ENCODE measurements around the gene IL4I1.

IL4I1 gene

DNA sequence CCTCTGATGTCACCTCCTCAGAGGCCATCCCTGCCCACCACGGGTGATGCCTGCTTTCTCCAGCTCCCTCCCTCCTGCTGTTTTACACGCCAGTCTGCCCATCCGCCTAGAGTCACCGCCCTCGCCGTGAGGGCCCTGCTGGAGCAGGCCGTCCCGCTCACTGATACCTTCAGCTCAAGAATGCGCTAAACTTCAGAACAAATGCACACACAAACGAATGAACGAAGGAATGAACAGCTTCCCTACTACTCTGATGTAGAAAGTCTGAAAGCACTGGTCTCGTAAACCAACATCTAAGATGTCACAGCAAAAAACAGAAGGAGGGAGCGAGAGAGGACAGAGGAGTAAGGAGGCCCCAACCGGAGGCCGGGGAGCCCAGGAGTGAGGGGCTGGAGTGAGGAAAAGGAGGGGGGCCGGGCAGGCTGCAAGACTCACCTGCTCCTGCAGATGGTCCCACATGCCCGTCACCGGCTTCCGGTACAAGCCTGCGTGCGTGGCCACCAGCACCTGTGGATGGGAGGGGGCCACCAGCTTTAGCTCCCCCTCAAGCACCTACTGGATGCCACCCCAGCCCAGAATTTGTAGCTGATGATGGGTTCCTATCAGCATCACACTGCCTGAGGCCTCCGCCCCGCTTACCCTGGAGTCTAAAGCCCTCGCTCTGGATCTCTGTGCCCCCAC lies 33.3 kb downstream of the IL4I1 start:
- in situ Hi-C loops (cut with HindIII; ENCODE audit: low pct_ligation_motif_present, low sequenced_read_pairs) = no loop called here
- Histone ChIP-seq H3K27ac (no peak overlapping the region), H3K27me3 (replicated peaks) (no peaks in the 10 kb centered on the region), H3K4me3 (ENCODE audit: low read depth, low read length) (no peak overlapping the region), H3K36me3 (replicated peaks) (peaks cover 53% of the 10 kb centered on the region)
- TF ChIP-seq, protein P1, sequence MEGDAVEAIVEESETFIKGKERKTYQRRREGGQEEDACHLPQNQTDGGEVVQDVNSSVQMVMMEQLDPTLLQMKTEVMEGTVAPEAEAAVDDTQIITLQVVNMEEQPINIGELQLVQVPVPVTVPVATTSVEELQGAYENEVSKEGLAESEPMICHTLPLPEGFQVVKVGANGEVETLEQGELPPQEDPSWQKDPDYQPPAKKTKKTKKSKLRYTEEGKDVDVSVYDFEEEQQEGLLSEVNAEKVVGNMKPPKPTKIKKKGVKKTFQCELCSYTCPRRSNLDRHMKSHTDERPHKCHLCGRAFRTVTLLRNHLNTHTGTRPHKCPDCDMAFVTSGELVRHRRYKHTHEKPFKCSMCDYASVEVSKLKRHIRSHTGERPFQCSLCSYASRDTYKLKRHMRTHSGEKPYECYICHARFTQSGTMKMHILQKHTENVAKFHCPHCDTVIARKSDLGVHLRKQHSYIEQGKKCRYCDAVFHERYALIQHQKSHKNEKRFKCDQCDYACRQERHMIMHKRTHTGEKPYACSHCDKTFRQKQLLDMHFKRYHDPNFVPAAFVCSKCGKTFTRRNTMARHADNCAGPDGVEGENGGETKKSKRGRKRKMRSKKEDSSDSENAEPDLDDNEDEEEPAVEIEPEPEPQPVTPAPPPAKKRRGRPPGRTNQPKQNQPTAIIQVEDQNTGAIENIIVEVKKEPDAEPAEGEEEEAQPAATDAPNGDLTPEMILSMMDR (IDR thresholded peaks at IDR 0.05; ENCODE audit: low read depth, low read length, missing control alignments) = no peak
- no peak for DNase-seq

DNA sequence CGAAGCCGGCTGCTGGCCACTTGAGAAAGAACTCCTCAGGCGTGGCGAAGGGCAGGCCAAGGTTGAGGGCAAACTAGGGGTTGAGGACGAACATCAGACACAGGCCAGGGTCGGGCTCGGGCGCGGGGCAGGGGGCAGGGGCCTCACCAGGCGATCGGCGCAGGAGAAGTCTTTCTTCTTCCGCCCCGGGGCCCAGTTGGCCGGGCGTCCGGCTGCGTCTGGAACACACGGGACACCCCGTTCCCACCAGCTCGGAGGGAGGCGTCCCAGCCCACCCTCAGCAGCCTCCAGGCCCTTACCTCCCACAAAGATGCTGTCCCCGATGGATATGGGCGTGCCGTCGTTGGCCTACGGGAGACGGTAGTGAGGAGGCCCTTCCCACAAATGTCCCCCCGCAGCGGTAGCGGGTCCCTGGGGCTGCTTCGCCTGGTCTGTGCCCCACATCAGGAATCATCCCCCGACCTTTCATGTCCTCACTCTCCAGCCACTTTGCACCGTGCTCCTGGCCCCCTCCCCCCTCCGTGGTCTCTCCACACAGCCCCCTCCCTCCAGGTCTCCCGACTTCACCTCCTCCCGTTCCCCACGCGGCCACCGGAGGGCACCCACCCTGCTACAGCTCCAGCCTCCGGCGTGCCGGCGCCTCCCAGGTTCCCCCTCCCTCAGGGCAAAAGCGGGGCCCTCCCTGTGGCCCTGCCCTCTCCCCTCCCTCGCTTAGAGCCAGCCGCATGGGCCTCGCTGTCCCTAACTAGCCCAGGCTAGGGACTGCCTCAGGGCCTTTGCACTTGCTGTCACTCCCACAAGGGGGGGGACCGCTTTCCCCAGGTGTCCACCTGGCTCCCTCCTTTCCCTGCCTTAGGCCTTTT lies 34.1 kb downstream of the IL4I1 start:
- Histone ChIP-seq H3K27me3 (replicated peaks) (no peaks in the 10 kb centered on the region), H3K27ac (no peak overlapping the region), H3K4me3 (ENCODE audit: low read depth, low read length) (no peak overlapping the region), H3K36me3 (replicated peaks) (peaks cover 61% of the 10 kb centered on the region)
- no peak for DNase-seq
- in situ Hi-C loops (cut with HindIII; ENCODE audit: low pct_ligation_motif_present, low sequenced_read_pairs) = no loop called here
- TF ChIP-seq, protein P1 (IDR thresholded peaks at IDR 0.05; ENCODE audit: low read depth, low read length, missing control alignments) = peak; percentile 64

DNA sequence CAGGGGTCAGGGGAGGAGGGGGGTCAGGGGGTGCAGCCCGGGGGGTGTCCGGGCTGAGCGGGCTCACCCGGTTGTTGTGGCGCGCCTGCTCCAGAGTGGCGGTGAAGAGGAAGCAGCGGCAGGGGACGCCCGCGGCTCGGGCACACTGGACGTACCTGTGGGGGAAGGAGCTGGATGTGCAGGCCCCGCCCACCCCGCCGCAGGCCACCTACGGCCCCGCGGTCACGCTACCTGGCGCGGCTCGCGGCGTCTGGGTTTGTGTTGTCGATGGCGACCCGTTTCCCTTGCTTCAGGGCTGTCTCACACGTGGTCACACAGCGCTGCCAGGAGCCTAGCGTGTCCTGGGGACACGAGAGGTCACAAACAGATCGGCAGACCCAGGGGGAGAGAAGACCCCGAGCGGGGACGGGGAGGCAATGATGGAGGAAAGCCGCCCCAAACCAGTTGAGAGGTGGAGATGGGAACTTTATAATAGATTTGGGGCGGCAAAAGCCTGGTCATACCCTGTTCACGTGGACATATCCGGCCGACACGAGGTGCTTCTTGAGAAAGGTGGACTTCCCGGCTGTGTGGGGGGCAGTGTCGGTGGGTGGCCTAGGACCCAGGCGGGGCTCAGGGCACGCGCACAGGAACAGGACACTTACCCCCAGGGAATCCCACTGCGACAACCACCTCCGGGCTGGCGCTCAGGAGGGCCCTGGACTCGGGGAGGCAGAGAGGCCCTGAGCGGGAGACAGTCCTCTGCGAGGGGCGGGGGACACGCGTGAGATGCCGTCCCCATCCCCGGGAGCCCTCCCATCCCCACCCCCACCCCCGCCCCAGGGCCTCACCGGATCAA lies 34.9 kb downstream of the IL4I1 start:
- TF ChIP-seq, protein P1 (IDR thresholded peaks at IDR 0.05; ENCODE audit: low read depth, low read length, missing control alignments) = no peak
- H3K4me3 ChIP-seq (ENCODE audit: low read depth, low read length) = no peak overlapping the region
- in situ Hi-C loops (cut with HindIII; ENCODE audit: low pct_ligation_motif_present, low sequenced_read_pairs) = no loop called here
- H3K27me3 ChIP-seq (replicated peaks) = no peaks in the 10 kb centered on the region
- DNase-seq = no peak
- no peak overlapping the region for H3K27ac ChIP-seq
- peaks cover 69% of the 10 kb centered on the region for H3K36me3 ChIP-seq (replicated peaks)

DNA sequence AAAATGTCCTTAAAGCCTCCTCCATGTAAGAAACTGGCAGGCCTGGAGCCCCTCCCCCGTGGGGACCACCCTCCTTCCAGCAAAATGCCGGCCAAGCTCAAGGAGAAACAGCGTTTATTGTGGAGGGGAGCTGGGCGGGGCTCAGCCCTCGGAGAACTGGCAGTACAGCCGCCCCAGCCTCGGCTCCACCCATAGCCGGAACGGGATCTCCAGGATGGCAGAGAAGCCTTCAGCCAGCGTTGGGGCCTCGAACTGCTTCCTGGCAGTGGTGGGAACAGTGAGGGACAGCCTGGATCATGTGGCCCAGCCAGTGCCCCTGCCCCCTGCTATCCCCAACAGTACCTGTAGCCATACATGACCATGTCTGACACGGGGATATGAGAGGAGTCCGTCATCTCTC lies 35.6 kb downstream of the IL4I1 start:
- TF ChIP-seq, protein P1 (IDR thresholded peaks at IDR 0.05; ENCODE audit: low read depth, low read length, missing control alignments) = no peak
- H3K36me3 ChIP-seq (replicated peaks) = peaks cover 72% of the 10 kb centered on the region
- in situ Hi-C loops (cut with HindIII; ENCODE audit: low pct_ligation_motif_present, low sequenced_read_pairs) = no loop called here
- DNase-seq = no peak
- no peaks in the 10 kb centered on the region for H3K27me3 ChIP-seq (replicated peaks)
- H3K4me3 ChIP-seq (ENCODE audit: low read depth, low read length) = no peak overlapping the region
- H3K27ac ChIP-seq = no peak overlapping the region

DNA sequence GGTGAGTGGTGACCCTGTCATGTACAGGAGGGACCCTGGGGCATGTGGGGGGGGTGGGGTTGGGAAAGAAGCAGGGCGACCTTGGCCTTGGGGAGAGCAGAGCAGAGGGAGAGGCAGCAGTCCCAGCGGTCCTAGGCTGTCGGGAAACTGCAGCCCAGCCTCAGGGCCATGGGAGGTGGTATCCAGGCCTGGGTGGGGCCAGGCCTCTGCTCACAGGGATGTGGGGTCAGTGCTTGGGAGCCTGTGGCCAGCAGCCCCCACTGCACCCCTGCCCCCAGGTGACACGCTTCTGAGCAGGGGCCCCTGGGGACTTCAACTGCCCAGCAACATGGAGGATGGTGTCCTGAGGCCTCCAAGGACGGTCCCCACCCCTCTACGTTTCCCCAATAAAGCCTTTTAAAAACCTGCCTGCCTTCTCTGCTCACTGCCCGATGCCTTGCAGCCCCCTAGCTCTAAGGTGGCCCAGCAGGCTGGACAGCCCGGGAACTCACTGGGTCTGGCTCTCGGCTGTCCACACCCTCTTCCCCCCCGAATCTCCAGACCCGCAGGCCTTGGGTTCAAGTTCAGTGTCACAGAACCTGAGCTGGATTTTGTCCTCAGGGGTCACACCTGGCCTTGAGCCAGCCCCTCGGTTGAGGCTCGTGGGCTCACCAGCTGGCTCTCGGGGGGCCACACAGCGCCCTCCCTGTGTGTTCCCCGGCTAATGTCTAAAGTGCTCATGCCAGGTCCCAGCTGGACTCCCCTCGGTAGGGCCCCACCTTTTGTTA lies 36.2 kb downstream of the IL4I1 start:
- TF ChIP-seq, protein P1 (IDR thresholded peaks at IDR 0.05; ENCODE audit: low read depth, low read length, missing control alignments) = no peak
- DNase-seq = no peak
- in situ Hi-C loops (cut with HindIII; ENCODE audit: low pct_ligation_motif_present, low sequenced_read_pairs) = no loop called here
- Histone ChIP-seq H3K27ac (no peak overlapping the region), H3K36me3 (replicated peaks) (peaks cover 75% of the 10 kb centered on the region), H3K4me3 (ENCODE audit: low read depth, low read length) (no peak overlapping the region), H3K27me3 (replicated peaks) (no peaks in the 10 kb centered on the region)

Measured in brain microvascular endothelial cell (primary cell).